GM23248 (cell line): ENCODE results near the gene LRRN2. TPM values are rescaled to one million over a fixed set of nuclear protein-coding genes. Genes with fewer than 3 reads are reported as not detected.

Experiments used
- DNase-seq: peaks from one replicate; pipeline ENCODE4 v3.0.0-alpha.2; 2015
- H2AFZ ChIP-seq: fragments of 200-600 bp; sonication (generic); 2 replicates; pipeline ENCODE4 v1.6.1; 2016; ENCODE audit warnings: antibody characterized with exemption
- H3F3A ChIP-seq: fragments of 200-600 bp; sonication (generic); 2 replicates; pipeline ENCODE4 v1.6.1; 2016; ENCODE audit warnings: mild to moderate bottlenecking, antibody characterized with exemption, mixed run types; ENCODE audit not compliant: insufficient read depth
- H3K27ac ChIP-seq: fragments of 200-600 bp; sonication (generic); 2 replicates; pipeline ENCODE4 v1.5.1; 2016; ENCODE audit warnings: mild to moderate bottlenecking
- H3K27me3 ChIP-seq: fragments of 200-600 bp; sonication (generic); replicated peaks from 2 replicates; pipeline ENCODE4 v1.6.1; 2016; ENCODE audit warnings: mild to moderate bottlenecking; ENCODE audit not compliant: insufficient read depth
- H3K36me3 ChIP-seq: fragments of 200-600 bp; sonication (generic); 2 replicates; pipeline ENCODE4 v1.6.1; 2016; ENCODE audit warnings: low read depth, mild to moderate bottlenecking
- H3K4me1 ChIP-seq: fragments of 200-600 bp; sonication (generic); 2 replicates; pipeline ENCODE4 v1.6.1; 2016; ENCODE audit warnings: mild to moderate bottlenecking; ENCODE audit not compliant: insufficient read depth
- H3K4me2 ChIP-seq: fragments of 200-600 bp; sonication (generic); one replicate; pipeline ENCODE4 v1.6.1; 2016; ENCODE audit warnings: mild to moderate bottlenecking; ENCODE audit not compliant: unreplicated experiment
- H3K4me3 ChIP-seq: fragments of 200-600 bp; sonication (generic); 2 replicates; pipeline ENCODE4 v1.5.1; 2016; ENCODE audit warnings: mild to moderate bottlenecking
- H3K79me2 ChIP-seq: fragments of 200-600 bp; sonication (generic); 2 replicates; pipeline ENCODE4 v1.6.1; 2016; ENCODE audit warnings: mild to moderate bottlenecking; ENCODE audit not compliant: insufficient read depth
- H3K9ac ChIP-seq: fragments of 200-600 bp; sonication (generic); 2 replicates; pipeline ENCODE4 v1.6.1; 2016; ENCODE audit warnings: mild to moderate bottlenecking
- H3K9me2 ChIP-seq: fragments of 200-600 bp; sonication (generic); 2 replicates; pipeline ENCODE4 v1.6.1; 2016; ENCODE audit warnings: mixed run types, mild to moderate bottlenecking, moderate library complexity; ENCODE audit not compliant: insufficient read depth
- H3K9me3 ChIP-seq: fragments of 200-600 bp; sonication (generic); one replicate; pipeline ENCODE4 v1.6.1; 2017; ENCODE audit warnings: low read depth
- H4K20me1 ChIP-seq: fragments of 200-600 bp; sonication (generic); 2 replicates; pipeline ENCODE4 v1.6.0; 2016; ENCODE audit not compliant: insufficient read depth
- EZH2 ChIP-seq: fragments of 200-600 bp; sonication (generic); IDR thresholded peaks from 2 replicates; pipeline ENCODE4 v1.6.1; 2018; ENCODE audit warnings: antibody characterized with exemption, mild to moderate bottlenecking; ENCODE audit not compliant: insufficient read depth, poor library complexity, severe bottlenecking
- EZH2phosphoT487 ChIP-seq: fragments of 200-600 bp; sonication (generic); IDR thresholded peaks from 2 replicates; pipeline ENCODE4 v1.6.1; 2018; ENCODE audit warnings: antibody characterized with exemption, moderate library complexity, mild to moderate bottlenecking, low read depth; ENCODE audit not compliant: insufficient read depth
- WGBS, 2 experiments: methylation state at CpG; one replicate each; pipeline ENCODE4 v1.1.6; 2015 to 2017; ENCODE audit warnings: low lambda C conversion rate in 2 of 2, low coverage in 1 of 2; ENCODE audit errors: missing lambda C conversion rate in 2 of 2; 5-methylcytosine and 5-hydroxymethylcytosine counted together
- in situ Hi-C: fragments of 300-500 bp; cut with MboI; formaldehyde crosslinking; loops from 2 replicates; pipeline ENCODE4 v1.15.0; 2020
- polyA plus RNA-seq: library from polyadenylated mRNA; unstranded; fragments of >200 nt; fragmentation: Nextera tagmentation; extraction: Ambion mirVana; gene quantifications from 2 replicates; pipeline ENCODE4 v1.2.1, GENCODE V29; 2016
- total RNA-seq: library from RNA; depleted of rRNA; stranded (reverse); fragments of >200 nt; shearing (Covaris generic); gene quantifications from 2 replicates; pipeline ENCODE4 v1.2.3, GENCODE V29; 2014

LRRN2 gene
- total and polyA plus RNA-seq, 2 experiments from 2014 or later: 0.22 TPM; not detected in 1

GRCh38 chr1:204621396-204621795 lies 64.1 kb downstream of the LRRN2 start:
- Histone ChIP-seq H3K27ac (no peak overlapping the region), H3K4me1 (no peaks in the 10 kb centered on the region), H2AFZ (no peak overlapping the region), H3K4me3 (no peak overlapping the region), H3K9me2 (no peaks in the 10 kb centered on the region), H3K36me3 (no peaks in the 10 kb centered on the region), H3K9ac (no peak overlapping the region), H3K27me3 (peaks cover 16% of the 10 kb centered on the region), H3K4me2 (no peak overlapping the region), H3K9me3 (no peaks in the 10 kb centered on the region), H3F3A (no peaks in the 10 kb centered on the region), H3K79me2 (no peaks in the 10 kb centered on the region), H4K20me1 (no peaks in the 10 kb centered on the region)
- no peak for TF ChIP-seq EZH2
- no peak for TF ChIP-seq EZH2phosphoT487
- DNase-seq: no peak
- 75 to 77% methylated on average over 3 of the region's 3 CpGs for WGBS, 2 experiments
- in situ Hi-C loops: no loop called here

- DNase-seq: no peak
- Histone ChIP-seq H3K79me2 (no peaks in the 10 kb centered on the region), H3K4me2 (no peak overlapping the region), H3K9me3 (no peaks in the 10 kb centered on the region), H3K27ac (no peak overlapping the region), H3K4me3 (no peak overlapping the region), H4K20me1 (no peaks in the 10 kb centered on the region), H2AFZ (no peak overlapping the region), H3F3A (no peaks in the 10 kb centered on the region), H3K27me3 (peaks cover 24% of the 10 kb centered on the region), H3K9me2 (no peaks in the 10 kb centered on the region), H3K36me3 (no peaks in the 10 kb centered on the region), H3K9ac (no peak overlapping the region), H3K4me1 (no peaks in the 10 kb centered on the region)
- no peak for TF ChIP-seq EZH2
- no peak for TF ChIP-seq EZH2phosphoT487
- WGBS, 2 experiments: 73 to 77% methylated on average over 12 to 13 of the region's 13 CpGs
- in situ Hi-C loops: no loop called here
Observed at GRCh38 chr1:204619721-204620120, 65.8 kb downstream of the LRRN2 start.

- in situ Hi-C loops: no loop called here
- Histone ChIP-seq H3K4me3 (no peak overlapping the region), H3K4me2 (no peak overlapping the region), H3F3A (no peaks in the 10 kb centered on the region), H3K4me1 (no peaks in the 10 kb centered on the region), H3K9me2 (no peaks in the 10 kb centered on the region), H3K36me3 (no peaks in the 10 kb centered on the region), H3K9ac (no peak overlapping the region), H4K20me1 (no peaks in the 10 kb centered on the region), H3K79me2 (no peaks in the 10 kb centered on the region), H3K9me3 (no peaks in the 10 kb centered on the region), H3K27me3 (peaks cover 24% of the 10 kb centered on the region), H3K27ac (no peak overlapping the region), H2AFZ (no peak overlapping the region)
- TF ChIP-seq EZH2phosphoT487 (no peak), EZH2 (no peak)
- DNase-seq: no peak
- WGBS, 2 experiments: 80 to 84% methylated on average over 19 to 20 of the region's 20 CpGs
Observed at GRCh38 chr1:204618148-204618760, 67.3 kb downstream of the LRRN2 start.

- TF ChIP-seq EZH2phosphoT487 (no peak), EZH2 (no peak)
- no peak overlapping the region for H3K4me2 ChIP-seq
- no peaks in the 10 kb centered on the region for H3K9me2 ChIP-seq
- H4K20me1 ChIP-seq: no peaks in the 10 kb centered on the region
- no peak overlapping the region for H2AFZ ChIP-seq
- no peaks in the 10 kb centered on the region for H3K36me3 ChIP-seq
- H3K27ac ChIP-seq: no peak overlapping the region
- H3F3A ChIP-seq: no peaks in the 10 kb centered on the region
- H3K4me1 ChIP-seq: no peaks in the 10 kb centered on the region
- no peaks in the 10 kb centered on the region for H3K9me3 ChIP-seq
- H3K27me3 ChIP-seq: peaks cover 26% of the 10 kb centered on the region
- H3K79me2 ChIP-seq: no peaks in the 10 kb centered on the region
- no peak overlapping the region for H3K9ac ChIP-seq
- H3K4me3 ChIP-seq: no peak overlapping the region
- in situ Hi-C loops: no loop called here
- no peak for DNase-seq
- 46 to 47% methylated on average over 12 to 13 of the region's 13 CpGs for WGBS, 2 experiments
Observed at GRCh38 chr1:204617256-204618147, 68.0 kb downstream of the LRRN2 start.
